ENCODE data around the gene ALPK1. TPM values are rescaled to one million over a fixed set of nuclear protein-coding genes. Genes with fewer than 3 reads are reported as not detected.

The ALPK1 gene
- total RNA-seq, 4 donors from 2014 or later: 16.5 to 38.1 (median 31.5) TPM

DNA sequence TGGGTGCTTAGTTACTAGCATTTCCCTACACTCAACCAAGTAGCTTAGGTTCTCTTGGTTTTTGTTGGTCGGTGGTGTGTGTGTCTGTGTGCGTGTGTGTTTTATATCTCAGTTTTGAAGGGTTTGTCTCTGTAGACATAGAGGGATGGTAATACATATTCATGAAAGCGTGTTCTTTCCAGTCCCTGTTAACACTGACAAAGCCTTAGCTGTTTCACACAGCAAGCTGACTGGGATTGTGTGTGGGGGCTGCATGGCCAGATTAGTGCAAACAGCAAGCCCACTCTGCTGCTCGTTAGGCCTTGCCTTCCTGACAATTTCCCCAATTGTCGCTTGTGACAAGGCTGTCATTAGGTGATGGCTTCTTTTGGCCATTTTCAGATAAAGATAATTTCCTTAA is 43.9 kb downstream of the ALPK1 start:
- H3K4me1 ChIP-seq: peaks cover 0 to 20% (median 0%) of the 10 kb centered on the region in 4 donors
- no peaks in the 10 kb centered on the region for H3K27me3 ChIP-seq
- no peaks in the 10 kb centered on the region for H3K9me3 ChIP-seq
- peak overlapping the region in 1 of 4 donors; percentile 27 for H3K27ac ChIP-seq
- DNase-seq (ENCODE audit: low spot score in 2 of 2): no peak
- WGBS, 2 donors: 52 to 63% methylated on average over 5 of the region's 5 CpGs
- H3K36me3 ChIP-seq: peaks cover 0 to 4% (median 0%) of the 10 kb centered on the region in 3 donors
- no peak overlapping the region for H3K4me3 ChIP-seq
- TF ChIP-seq EP300 (IDR thresholded peaks at IDR 0.05): no peak
- no peak for TF ChIP-seq POLR2A (IDR thresholded peaks at IDR 0.05)
- TF ChIP-seq, protein P1, sequence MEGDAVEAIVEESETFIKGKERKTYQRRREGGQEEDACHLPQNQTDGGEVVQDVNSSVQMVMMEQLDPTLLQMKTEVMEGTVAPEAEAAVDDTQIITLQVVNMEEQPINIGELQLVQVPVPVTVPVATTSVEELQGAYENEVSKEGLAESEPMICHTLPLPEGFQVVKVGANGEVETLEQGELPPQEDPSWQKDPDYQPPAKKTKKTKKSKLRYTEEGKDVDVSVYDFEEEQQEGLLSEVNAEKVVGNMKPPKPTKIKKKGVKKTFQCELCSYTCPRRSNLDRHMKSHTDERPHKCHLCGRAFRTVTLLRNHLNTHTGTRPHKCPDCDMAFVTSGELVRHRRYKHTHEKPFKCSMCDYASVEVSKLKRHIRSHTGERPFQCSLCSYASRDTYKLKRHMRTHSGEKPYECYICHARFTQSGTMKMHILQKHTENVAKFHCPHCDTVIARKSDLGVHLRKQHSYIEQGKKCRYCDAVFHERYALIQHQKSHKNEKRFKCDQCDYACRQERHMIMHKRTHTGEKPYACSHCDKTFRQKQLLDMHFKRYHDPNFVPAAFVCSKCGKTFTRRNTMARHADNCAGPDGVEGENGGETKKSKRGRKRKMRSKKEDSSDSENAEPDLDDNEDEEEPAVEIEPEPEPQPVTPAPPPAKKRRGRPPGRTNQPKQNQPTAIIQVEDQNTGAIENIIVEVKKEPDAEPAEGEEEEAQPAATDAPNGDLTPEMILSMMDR (IDR thresholded peaks at IDR 0.05): no peak

DNA sequence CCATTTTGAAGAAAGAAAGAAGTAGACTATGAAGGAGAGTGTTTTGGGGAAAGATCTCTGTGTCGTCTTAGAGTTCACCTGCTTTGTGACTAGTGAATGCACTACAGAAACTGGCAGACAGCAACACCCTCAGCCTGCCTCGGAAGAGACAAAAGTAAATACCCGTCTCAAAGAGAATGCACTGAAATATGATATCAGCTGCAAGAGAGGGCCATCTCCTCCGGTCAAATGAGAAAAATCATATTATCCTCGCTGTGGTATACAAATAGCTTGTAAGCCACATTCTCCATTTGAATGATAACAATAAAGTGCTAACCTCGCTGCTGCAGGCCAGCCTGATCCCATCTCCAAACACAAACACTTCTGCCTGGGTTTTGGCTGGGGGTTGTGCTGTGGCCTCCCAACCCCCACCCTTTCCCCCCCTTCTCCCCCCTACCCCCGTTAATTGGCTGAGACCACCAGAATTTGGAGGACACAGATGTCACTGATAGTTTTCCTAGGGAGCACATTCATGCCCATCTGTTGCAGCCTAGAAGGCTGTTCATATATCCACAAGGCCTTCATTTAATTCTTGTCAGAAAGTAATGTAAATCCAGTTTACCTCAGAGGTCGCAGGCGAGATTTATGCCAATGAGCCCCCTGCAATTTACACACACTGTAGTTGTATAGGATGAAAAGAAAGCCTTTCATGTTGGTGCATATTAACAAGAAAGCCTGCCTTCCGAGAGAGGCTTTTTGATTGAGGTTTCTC is 46.3 kb downstream of the ALPK1 start:
- Histone ChIP-seq H3K4me3 (no peak overlapping the region), H3K36me3 (peaks cover 0 to 4% (median 0%) of the 10 kb centered on the region in 3 donors), H3K27ac (no peak overlapping the region), H3K9me3 (no peaks in the 10 kb centered on the region), H3K4me1 (peaks cover 0 to 26% (median 0%) of the 10 kb centered on the region in 4 donors), H3K27me3 (no peaks in the 10 kb centered on the region)
- 73 to 79% methylated on average over 10 of the region's 10 CpGs for WGBS, 2 donors
- no peak for TF ChIP-seq EP300 (IDR thresholded peaks at IDR 0.05)
- TF ChIP-seq, protein P1 (IDR thresholded peaks at IDR 0.05): no peak
- TF ChIP-seq POLR2A (IDR thresholded peaks at IDR 0.05): no peak
- DNase-seq (ENCODE audit: low spot score in 2 of 2): no peak

DNA sequence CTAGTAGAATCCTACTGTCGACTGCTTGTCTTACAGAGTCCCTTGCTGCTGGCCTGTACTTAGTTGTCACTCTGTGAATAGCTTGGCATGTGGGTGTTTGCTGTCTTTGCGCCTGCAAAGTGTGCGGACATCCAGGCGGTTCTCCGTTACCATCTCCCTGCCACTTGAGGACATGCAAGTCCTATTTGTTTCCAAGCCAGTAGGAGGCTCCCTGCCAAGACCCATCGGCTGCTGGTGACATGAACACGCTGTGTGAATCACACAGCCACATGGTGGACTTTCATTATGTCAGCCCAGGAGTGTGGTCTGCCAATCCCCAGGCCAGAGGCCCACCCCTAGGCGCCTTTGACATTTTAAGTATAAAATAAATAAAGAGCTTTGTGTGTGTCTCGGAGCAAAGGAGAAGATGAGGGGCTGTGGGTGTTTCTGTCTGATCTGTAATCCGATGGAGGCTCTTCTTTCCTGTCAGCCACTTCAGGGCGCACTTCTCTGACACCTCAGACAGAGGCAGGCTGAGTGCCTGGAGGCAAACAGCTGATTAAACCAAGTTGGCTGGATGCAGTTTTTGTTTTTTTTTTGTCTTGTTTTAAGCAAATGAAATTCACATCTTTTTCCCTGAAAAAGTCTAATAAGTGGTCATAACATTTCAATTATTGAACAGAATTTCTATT is 51.5 kb downstream of the ALPK1 start:
- no peak for TF ChIP-seq POLR2A (IDR thresholded peaks at IDR 0.05)
- TF ChIP-seq, protein P1 (IDR thresholded peaks at IDR 0.05): peak in 1 of 5 experiments; percentile 23
- peaks cover 0 to 1% (median 0%) of the 10 kb centered on the region in 3 donors for H3K36me3 ChIP-seq
- H3K4me1 ChIP-seq: peaks cover 0 to 6% (median 0%) of the 10 kb centered on the region in 4 donors
- WGBS, 2 donors: 50 to 51% methylated on average over 11 of the region's 11 CpGs
- peaks cover 0 to 4% (median 0%) of the 10 kb centered on the region in 4 donors for H3K9me3 ChIP-seq
- H3K27ac ChIP-seq: peak overlapping the region in 1 of 4 donors; percentile 50
- DNase-seq (ENCODE audit: low spot score in 2 of 2): peak in 1 of 2 donors; percentile 16
- no peaks in the 10 kb centered on the region for H3K27me3 ChIP-seq
- peak overlapping the region in 1 of 4 donors; percentile 4 for H3K4me3 ChIP-seq

DNA sequence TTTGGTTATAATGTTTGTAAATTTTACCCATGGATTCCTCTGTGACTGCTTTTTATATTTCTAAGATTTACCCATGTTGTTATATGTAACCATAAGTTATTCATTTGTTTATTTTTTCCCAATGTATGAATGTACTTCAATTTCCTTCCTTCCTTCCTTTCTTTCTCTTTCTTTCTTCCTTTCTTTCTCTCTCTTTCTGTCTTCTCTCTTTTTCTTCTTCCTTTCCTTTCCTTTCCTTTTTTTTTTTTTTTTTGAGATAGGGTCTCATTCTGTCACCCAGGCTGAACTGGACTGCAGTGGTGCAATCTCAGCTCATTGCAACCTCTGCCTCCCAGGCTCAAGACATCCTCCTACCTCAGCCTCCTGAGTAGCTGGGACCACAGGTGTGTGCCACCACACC is 55.6 kb downstream of the ALPK1 start:
- Histone ChIP-seq H3K27me3 (no peaks in the 10 kb centered on the region), H3K9me3 (peaks cover 0 to 4% (median 0%) of the 10 kb centered on the region in 4 donors), H3K4me3 (no peak overlapping the region), H3K4me1 (peaks cover 0 to 6% (median 0%) of the 10 kb centered on the region in 4 donors), H3K27ac (no peak overlapping the region), H3K36me3 (peaks cover 0 to 26% (median 0%) of the 10 kb centered on the region in 3 donors)
- DNase-seq (ENCODE audit: low spot score in 2 of 2): no peak
- TF ChIP-seq POLR2A (IDR thresholded peaks at IDR 0.05) (no peak), EP300 (IDR thresholded peaks at IDR 0.05) (no peak)
- TF ChIP-seq, protein P1 (IDR thresholded peaks at IDR 0.05): no peak

DNA sequence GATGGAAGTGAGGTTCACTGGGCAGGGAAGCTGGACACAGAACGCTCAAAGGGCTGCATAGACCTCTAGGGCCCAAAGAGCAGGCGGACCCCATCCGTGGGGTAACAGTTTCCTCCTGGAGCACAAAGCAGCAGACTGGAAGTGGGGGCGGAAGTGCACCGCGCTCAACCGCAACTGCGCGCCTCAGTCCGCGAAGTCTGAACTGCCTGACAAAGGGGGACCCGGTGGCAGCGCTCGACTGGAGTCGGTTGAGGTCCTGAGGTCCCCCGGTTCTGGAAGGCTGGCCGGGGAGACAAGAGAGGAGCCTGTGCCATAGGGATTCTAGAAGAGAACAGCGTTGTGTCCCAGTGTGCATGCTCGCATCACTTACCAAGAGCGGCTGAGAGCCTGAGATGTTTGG is 58.5 kb downstream of the ALPK1 start:
- DNase-seq (ENCODE audit: low spot score in 2 of 2): no peak
- H3K36me3 ChIP-seq: peaks cover 0 to 52% (median 0%) of the 10 kb centered on the region in 3 donors
- WGBS, 2 donors: 96 to 97% methylated on average over 20 of the region's 20 CpGs
- H3K4me1 ChIP-seq: no peaks in the 10 kb centered on the region
- TF ChIP-seq EP300 (IDR thresholded peaks at IDR 0.05): no peak
- TF ChIP-seq, protein P1 (IDR thresholded peaks at IDR 0.05): no peak
- H3K4me3 ChIP-seq: no peak overlapping the region
- H3K27me3 ChIP-seq: no peaks in the 10 kb centered on the region
- no peak overlapping the region for H3K27ac ChIP-seq
- peaks cover 0 to 4% (median 0%) of the 10 kb centered on the region in 4 donors for H3K9me3 ChIP-seq

All from tibial nerve (tissue), 4 donors.